ENCODE measurements around the gene TSPAN17. TPM values are rescaled to one million over a fixed set of nuclear protein-coding genes. Genes with fewer than 3 reads are reported as not detected.

Gene TSPAN17
- total and polyA plus RNA-seq, 9 of the 15 experiments (the other 6 are each of a cell fraction or from before 2014, with no cell fraction given) = 0.73 to 58.3 (median 34.5) TPM

DNA sequence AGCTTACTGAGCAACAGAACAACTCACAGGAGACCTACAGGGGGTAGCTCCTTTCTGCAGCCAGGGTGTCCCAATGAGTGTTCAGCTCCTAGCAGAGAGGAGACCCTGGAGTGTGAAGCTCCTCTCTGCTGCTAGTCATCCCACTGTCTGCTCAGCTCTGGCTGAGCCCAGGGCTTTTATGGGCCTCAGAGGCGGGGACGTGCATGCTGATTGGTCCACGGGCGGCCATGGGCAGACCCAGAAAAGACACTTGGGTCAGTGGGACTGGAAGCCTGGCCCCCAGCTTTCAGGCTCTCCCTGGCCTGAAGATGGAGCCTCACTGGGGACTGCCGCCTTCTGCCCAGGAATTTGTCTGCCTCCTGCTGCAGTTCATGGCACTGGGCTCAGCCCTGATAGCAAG is 40.6 kb downstream of the TSPAN17 start:
- no peak for FAIRE-seq

DNA sequence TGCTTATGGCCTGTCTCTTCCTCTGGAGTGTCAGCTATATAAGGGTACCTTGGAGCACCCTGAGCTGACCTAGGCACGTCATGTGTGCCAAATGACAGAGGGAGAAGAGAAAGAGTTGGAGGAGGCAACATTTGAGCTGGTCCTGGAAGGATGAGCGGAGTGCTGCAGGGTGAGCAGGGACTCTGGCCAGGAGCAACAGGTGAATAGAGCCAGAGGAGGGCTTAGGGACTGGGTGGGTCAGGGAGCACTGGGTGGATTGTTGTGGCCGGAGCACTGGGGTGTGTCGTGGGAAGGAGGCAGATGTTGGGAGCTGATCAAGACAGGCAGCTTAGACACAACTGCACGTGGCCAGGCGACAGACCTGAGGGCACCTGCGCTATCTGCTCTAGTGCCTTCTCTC is 43.6 kb downstream of the TSPAN17 start:
- intact Hi-C loops (cut with micrococcal nuclease) (no loop called here), in situ Hi-C loops (cut with MboI) (no loop called here)
- Histone ChIP-seq H3K9me3 (replicated peaks; ENCODE audit: control insufficient read depth, insufficient read depth, low read depth, low read length) (no peaks in the 10 kb centered on the region), H3K9ac (ENCODE audit: insufficient read depth in 1 of 2, low read depth in 2 of 2, low read length in 2 of 2) (no peak overlapping the region), H3K9me1 (ENCODE audit: control insufficient read depth, insufficient read depth, low read length) (no peaks in the 10 kb centered on the region), H3K27ac (ENCODE audit: extremely low read depth, low read depth, low read length) (no peak overlapping the region), H3K4me1 (replicated peaks in 1 of 2; ENCODE audit: control insufficient read depth in 2 of 2, insufficient read depth in 2 of 2, low read length in 2 of 2) (peaks cover 0 to 12% of the 10 kb centered on the region in 2 experiments; a peak in 3 of 5 replicates), H3K79me2 (ENCODE audit: control insufficient read depth, insufficient read depth, low read length) (no peaks in the 10 kb centered on the region), H3K4me2 (ENCODE audit: insufficient read depth, low read length) (no peak overlapping the region), H3K36me3 (ENCODE audit: control insufficient read depth, insufficient read depth, low read length) (no peaks in the 10 kb centered on the region), H2AFZ (ENCODE audit: low read depth, low read length) (no peak overlapping the region), H3K27me3 (ENCODE audit: control insufficient read depth in 2 of 2, insufficient read depth in 2 of 2, low read length in 2 of 2) (peaks cover 25 to 71% of the 10 kb centered on the region in 2 experiments), H3K4me3 (no peak overlapping the region), H4K20me1 (replicated peaks; ENCODE audit: control insufficient read depth, insufficient read depth, low read length) (no peaks in the 10 kb centered on the region)
- FAIRE-seq = no peak
- DNase-seq (ENCODE audit: extremely low read depth in 1 of 4, low spot score in 3 of 4) = no peak
- no peak for ATAC-seq
- BruUV-seq (replicated peaks) = no TSS peak
- CTCF ChIA-PET (ENCODE audit: low intra/inter-chr PET ratio) = no interaction called here
- 6% methylated on average over 7 of the region's 7 CpGs for WGBS (ENCODE audit: insufficient coverage, low coverage, missing lambda C conversion rate)
- POLR2A ChIA-PET = no interaction called here
- TF ChIP-seq ZNF740 (CRISPR knock-in tag; IDR thresholded peaks at IDR 0.05) (no peak), ZNF740 (tag; IDR thresholded peaks at IDR 0.05) (no peak), RBM34 (IDR thresholded peaks at IDR 0.05; ENCODE audit: borderline replicate concordance, insufficient read depth, low read length) (no peak), ZNF174 (CRISPR knock-in tag; IDR thresholded peaks at IDR 0.05) (no peak), ZNF133 (CRISPR knock-in tag; IDR thresholded peaks at IDR 0.05) (no peak), EZH2 (IDR thresholded peaks at IDR 0.05; ENCODE audit: borderline replicate concordance, low read depth, low read length) (no peak), RUNX1 (IDR thresholded peaks at IDR 0.05; ENCODE audit: low read depth) (no peak), ATF3 (IDR thresholded peaks at IDR 0.05) (no peak), ATF3 (CRISPR knock-in tag; conservative IDR thresholded peaks at IDR 0.05) (no peak), SIN3B (IDR thresholded peaks at IDR 0.05; ENCODE audit: low read depth) (no peak)
- TF ChIP-seq, protein P1, sequence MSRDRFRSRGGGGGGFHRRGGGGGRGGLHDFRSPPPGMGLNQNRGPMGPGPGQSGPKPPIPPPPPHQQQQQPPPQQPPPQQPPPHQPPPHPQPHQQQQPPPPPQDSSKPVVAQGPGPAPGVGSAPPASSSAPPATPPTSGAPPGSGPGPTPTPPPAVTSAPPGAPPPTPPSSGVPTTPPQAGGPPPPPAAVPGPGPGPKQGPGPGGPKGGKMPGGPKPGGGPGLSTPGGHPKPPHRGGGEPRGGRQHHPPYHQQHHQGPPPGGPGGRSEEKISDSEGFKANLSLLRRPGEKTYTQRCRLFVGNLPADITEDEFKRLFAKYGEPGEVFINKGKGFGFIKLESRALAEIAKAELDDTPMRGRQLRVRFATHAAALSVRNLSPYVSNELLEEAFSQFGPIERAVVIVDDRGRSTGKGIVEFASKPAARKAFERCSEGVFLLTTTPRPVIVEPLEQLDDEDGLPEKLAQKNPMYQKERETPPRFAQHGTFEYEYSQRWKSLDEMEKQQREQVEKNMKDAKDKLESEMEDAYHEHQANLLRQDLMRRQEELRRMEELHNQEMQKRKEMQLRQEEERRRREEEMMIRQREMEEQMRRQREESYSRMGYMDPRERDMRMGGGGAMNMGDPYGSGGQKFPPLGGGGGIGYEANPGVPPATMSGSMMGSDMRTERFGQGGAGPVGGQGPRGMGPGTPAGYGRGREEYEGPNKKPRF (IDR thresholded peaks at IDR 0.05; ENCODE audit: low read depth, low read length) = no peak

More for the DNA sequence above, 40.6 kb downstream of the TSPAN17 start:
- H3K9me3 ChIP-seq (replicated peaks; ENCODE audit: control insufficient read depth, insufficient read depth, low read depth, low read length) = no peaks in the 10 kb centered on the region
- H3K79me2 ChIP-seq (ENCODE audit: control insufficient read depth, insufficient read depth, low read length) = no peaks in the 10 kb centered on the region
- ChIA-PET POLR2A (interaction anchor here (0.7 to 2.0 kb wide), 3 partner anchors 13 to 35 kb away, joined by 3 to 5 read pairs (median 3); no protein-coding TSS in a partner anchor), CTCF (ENCODE audit: low intra/inter-chr PET ratio) (no interaction called here)
- BruUV-seq (replicated peaks) = no TSS peak
- intact Hi-C loops (cut with micrococcal nuclease) = no loop called here
- no peak overlapping the region for H3K4me2 ChIP-seq (ENCODE audit: insufficient read depth, low read length)
- no peak overlapping the region for H3K4me3 ChIP-seq
- no peak overlapping the region for H3K27ac ChIP-seq (ENCODE audit: extremely low read depth, low read depth, low read length)
- no peak overlapping the region for H2AFZ ChIP-seq (ENCODE audit: low read depth, low read length)
- DNase-seq (ENCODE audit: extremely low read depth in 1 of 4, low spot score in 3 of 4) (no peak), ATAC-seq (no peak)
- no peak for TF ChIP-seq CEBPG (CRISPR knock-in tag; IDR thresholded peaks at IDR 0.05)
- no peak for TF ChIP-seq CEBPG (tag; conservative IDR thresholded peaks at IDR 0.05 in 1 of 2, IDR thresholded peaks at IDR 0.05 in 1 of 2)
- 0 out of 2 replicates have a peak, but pooled peaks have one; percentile 20 for TF ChIP-seq TRIM28 (IDR thresholded peaks at IDR 0.05)
- H3K27me3 ChIP-seq (ENCODE audit: control insufficient read depth in 2 of 2, insufficient read depth in 2 of 2, low read length in 2 of 2) = peaks cover 8 to 48% of the 10 kb centered on the region in 2 experiments
- in situ Hi-C loops (cut with MboI) = no loop called here
- no peaks in the 10 kb centered on the region for H3K36me3 ChIP-seq (ENCODE audit: control insufficient read depth, insufficient read depth, low read length)
- 0% methylated on average over 5 of the region's 5 CpGs for whole genome bisulfite sequencing (ENCODE audit: insufficient coverage, low coverage, missing lambda C conversion rate)
- H4K20me1 ChIP-seq (replicated peaks; ENCODE audit: control insufficient read depth, insufficient read depth, low read length) = no peaks in the 10 kb centered on the region
- H3K9me1 ChIP-seq (ENCODE audit: control insufficient read depth, insufficient read depth, low read length) = no peaks in the 10 kb centered on the region
- H3K4me1 ChIP-seq (replicated peaks in 1 of 2; ENCODE audit: control insufficient read depth in 2 of 2, insufficient read depth in 2 of 2, low read length in 2 of 2) = peaks cover 0 to 3% of the 10 kb centered on the region in 2 experiments; a peak in 2 of 5 replicates
- H3K9ac ChIP-seq (ENCODE audit: insufficient read depth in 1 of 2, low read depth in 2 of 2, low read length in 2 of 2) = no peak overlapping the region
